H1 (cell line): ENCODE measurements around the gene PNRC1. TPM values are rescaled to one million over a fixed set of nuclear protein-coding genes. Genes with fewer than 3 reads are reported as not detected.
"Not testable (repeated sequence)": the region's sequence is repeated elsewhere in the genome, so short reads cannot be mapped to it uniquely, and the experiment has no call there.

Experiments
- CTCF ChIA-PET: fragments of 300-600 bp; sonication (Branson Sonifier 250); formaldehyde crosslinking; loops from one replicate; lab custom pipeline; 2021; ENCODE audit not compliant: partially characterized antibody; lab: Charles Lee
- POLR2A ChIA-PET: fragments of 300-600 bp; sonication (Branson Sonifier 250); formaldehyde crosslinking; loops from one replicate; lab custom pipeline; 2021; ENCODE audit warnings: inconsistent platforms; ENCODE audit not compliant: partially characterized antibody; lab: Charles Lee
- DNase-seq, 2 experiments: peaks; one replicate each; pipeline versions ENCODE4 v3.0.0 to v3.0.0-alpha.2; 2010 to 2022; ENCODE audit warnings: low spot score in 2 of 2, low read depth in 1 of 2, mixed read lengths in 1 of 2
- FAIRE-seq: peaks from 2 replicates; lab custom pipeline; 2011; peaks lifted over from hg19 to GRCh38; lab: Jason Lieb, UNC
- H2AFZ ChIP-seq: 2 replicates; pipeline ENCODE4 v1.8.1; 2012; ENCODE audit warnings: low read length, inconsistent platforms
- H2AK5ac ChIP-seq: 2 replicates; pipeline ENCODE4 v1.6.1; 2013; ENCODE audit warnings: low read depth, low read length
- H2BK120ac ChIP-seq: replicated peaks from 2 replicates; pipeline ENCODE3; 2013; ENCODE audit warnings: low read depth, low read length, inconsistent platforms
- H2BK12ac ChIP-seq: 2 replicates; pipeline ENCODE4 v1.6.1; 2013; ENCODE audit warnings: low read depth, low read length
- H2BK15ac ChIP-seq: 2 replicates; pipeline ENCODE4 v1.6.1; 2013; ENCODE audit warnings: low read length
- H2BK20ac ChIP-seq: 2 replicates; pipeline ENCODE4 v1.6.1; 2013; ENCODE audit warnings: low read length
- H2BK5ac ChIP-seq: 2 replicates; pipeline ENCODE4 v1.6.1; 2013; ENCODE audit warnings: low read depth, low read length
- H3K14ac ChIP-seq: 2 replicates; pipeline ENCODE4 v1.6.1; 2013; ENCODE audit warnings: inconsistent platforms; ENCODE audit not compliant: insufficient read length
- H3K18ac ChIP-seq: 2 replicates; pipeline ENCODE4 v1.6.1; 2013; ENCODE audit warnings: low read length; ENCODE audit errors: extremely low read depth
- H3K23ac ChIP-seq: 2 replicates; pipeline ENCODE4 v1.6.1; 2013; ENCODE audit warnings: inconsistent platforms; ENCODE audit not compliant: insufficient read length
- H3K23me2 ChIP-seq: 2 replicates; pipeline ENCODE4 v1.6.1; 2013; ENCODE audit warnings: low read depth, low read length
- H3K27ac ChIP-seq: 2 replicates; pipeline ENCODE4 v1.6.1; 2011; ENCODE audit warnings: low read depth, low read length, inconsistent platforms
- H3K27me3 ChIP-seq, 4 experiments: replicated peaks in 1 of 4; 1 replicate in 1 of 4; 2 replicates in 3 of 4; pipeline versions ENCODE4 v1.6.1 to v1.8.1; 2011 to 2013; ENCODE audit warnings: low read length in 3 of 4, mild to moderate bottlenecking in 3 of 4, inconsistent platforms in 2 of 4, mixed read lengths in 2 of 4, moderate library complexity in 1 of 4; ENCODE audit not compliant: control insufficient read depth in 3 of 4, insufficient read depth in 3 of 4; ENCODE audit errors: extremely low read depth in 1 of 4
- H3K36me3 ChIP-seq, 4 experiments: 2 replicates each; pipeline versions ENCODE4 v1.6.1 to v1.8.1; 2011 to 2013; ENCODE audit warnings: mild to moderate bottlenecking in 4 of 4, low read length in 3 of 4, moderate library complexity in 2 of 4, control low read depth in 1 of 4, inconsistent platforms in 1 of 4; ENCODE audit not compliant: insufficient read depth in 4 of 4, control insufficient read depth in 2 of 4
- H3K4ac ChIP-seq: replicated peaks from 2 replicates; pipeline ENCODE3; 2013; ENCODE audit warnings: low read length, low read depth, mixed read lengths, inconsistent platforms; ENCODE audit not compliant: insufficient read length
- H3K4me1 ChIP-seq, 4 experiments: replicated peaks in 1 of 4; 1 replicate in 1 of 4; 2 replicates in 3 of 4; pipeline versions ENCODE4 v1.6.1 to v1.8.1; 2011 to 2013; ENCODE audit warnings: low read length in 3 of 4, inconsistent platforms in 2 of 4, mixed read lengths in 1 of 4; ENCODE audit not compliant: insufficient read depth in 4 of 4, control insufficient read depth in 3 of 4
- H3K4me2 ChIP-seq, 2 experiments: 2 replicates each; pipeline versions ENCODE4 v1.6.1 to v1.8.1; 2011 to 2013; ENCODE audit warnings: low read depth in 2 of 2, low read length in 2 of 2, control low read depth in 1 of 2, inconsistent platforms in 1 of 2, mild to moderate bottlenecking in 1 of 2; ENCODE audit not compliant: insufficient read depth in 1 of 2
- H3K4me3 ChIP-seq, 4 experiments: fragments of 200-600, 300-600 bp in 1 of 4; sonication (generic), shearing (Covaris generic), sonication (Bioruptor Twin) in 1 of 4; 2 replicates each; pipeline versions ENCODE4 v1.5.1 to v1.8.1; 2011 to 2016; ENCODE audit warnings: low read length in 4 of 4, low read depth in 3 of 4, control low read depth in 2 of 4, inconsistent platforms in 2 of 4, mild to moderate bottlenecking in 2 of 4, mixed read lengths in 1 of 4, moderate library complexity in 1 of 4; ENCODE audit not compliant: insufficient read depth in 2 of 4; ENCODE audit errors: extremely low read depth in 1 of 4
- H3K56ac ChIP-seq: replicated peaks from 2 replicates; pipeline ENCODE3; 2013; ENCODE audit warnings: low read depth, mild to moderate bottlenecking, mixed read lengths, low read length, inconsistent platforms; ENCODE audit not compliant: insufficient read length
- H3K79me1 ChIP-seq: 2 replicates; pipeline ENCODE4 v1.6.1; 2013; ENCODE audit warnings: low read depth, low read length, control low read depth
- H3K79me2 ChIP-seq, 2 experiments: 2 replicates each; pipeline versions ENCODE4 v1.6.1 to v1.8.1; 2012 to 2013; ENCODE audit warnings: low read length in 2 of 2, mild to moderate bottlenecking in 2 of 2, inconsistent platforms in 1 of 2; ENCODE audit not compliant: insufficient read depth in 2 of 2, control insufficient read depth in 1 of 2
- H3K9ac ChIP-seq, 4 experiments: replicated peaks in 1 of 4; 1 replicate in 1 of 4; 2 replicates in 3 of 4; pipeline versions ENCODE4 v1.6.1 to v1.8.1; 2011 to 2013; ENCODE audit warnings: low read depth in 3 of 4, low read length in 3 of 4, control low read depth in 2 of 4, mild to moderate bottlenecking in 2 of 4, moderate library complexity in 2 of 4, inconsistent platforms in 1 of 4; ENCODE audit errors: extremely low read depth in 1 of 4
- H3K9me3 ChIP-seq, 2 experiments: 2 replicates each; pipeline versions ENCODE4 v1.6.1 to v1.8.1; 2012 to 2013; ENCODE audit warnings: mild to moderate bottlenecking in 2 of 2, moderate library complexity in 2 of 2, control low read depth in 1 of 2, inconsistent platforms in 1 of 2, low read depth in 1 of 2, low read length in 1 of 2, mixed read lengths in 1 of 2; ENCODE audit not compliant: insufficient read depth in 2 of 2
- H4K20me1 ChIP-seq, 2 experiments: replicated peaks in 1 of 2; 2 replicates each; pipeline versions ENCODE3 to v1.8.1; 2011 to 2013; ENCODE audit warnings: inconsistent platforms in 2 of 2, low read length in 2 of 2, mild to moderate bottlenecking in 1 of 2; ENCODE audit not compliant: insufficient read depth in 2 of 2, control insufficient read depth in 1 of 2
- H4K5ac ChIP-seq: 2 replicates; pipeline ENCODE4 v1.6.1; 2013; ENCODE audit warnings: low read length, low read depth, mixed read lengths, inconsistent platforms; ENCODE audit not compliant: insufficient read length
- H4K8ac ChIP-seq: 2 replicates; pipeline ENCODE4 v1.8.0; 2013; ENCODE audit warnings: mild to moderate bottlenecking, moderate library complexity, low read length, inconsistent platforms; ENCODE audit not compliant: insufficient read depth; ENCODE audit errors: extremely low read depth
- H4K91ac ChIP-seq: replicated peaks from 2 replicates; pipeline ENCODE3; 2013; ENCODE audit warnings: low read length, mixed read lengths, inconsistent platforms; ENCODE audit not compliant: insufficient read length
- WGBS, 2 experiments: shearing (Covaris generic) in 1 of 2; methylation state at CpG; one replicate each; pipeline versions ENCODE4 v1.1.6 to v1.1.7; 2013 to 2015; ENCODE audit warnings: low lambda C conversion rate in 2 of 2, mixed read lengths in 2 of 2, inconsistent platforms in 1 of 2, low coverage in 1 of 2, missing lambda C conversion rate in 1 of 2; ENCODE audit not compliant: insufficient replicate concordance in 2 of 2, insufficient coverage in 1 of 2, insufficient read length in 1 of 2; ENCODE audit errors: extremely low coverage in 1 of 2, missing lambda C conversion rate in 1 of 2; 5-methylcytosine and 5-hydroxymethylcytosine counted together
- polyA plus RNA-seq, 7 experiments: library from polyadenylated mRNA; depleted of rRNA in 3 of 7; stranded (reverse) in 5 of 7; unstranded in 2 of 7; fragments of >200 nt in 5 of 7; fragments of 200-250 nt in 2 of 7; gene quantifications; 1 replicate in 5 of 7; 2 replicates in 1 of 7; 4 replicates in 1 of 7; pipeline versions ENCODE4 v1.2.1 to v1.2.3, GENCODE V29; 2011 to 2013; ENCODE audit warnings: missing spikeins in 2 of 7, mixed read lengths in 2 of 7
- total RNA-seq: library from RNA; stranded (reverse); fragmentation: NEBNext Ultra II Directional; extraction: Animal tissue kit (Norgen Biotek cat#: 25700); gene quantifications from 2 replicates; pipeline ENCODE4 v1.2.1, GENCODE V29; 2021

The PNRC1 gene
- total and polyA plus RNA-seq, 2 of the 8 experiments (the other 6 are each of a cell fraction or from before 2014, with no cell fraction given), result 6.3 to 48.5 TPM

- not testable (repeated sequence) for H2BK5ac ChIP-seq, H2BK15ac ChIP-seq
These were observed 47.7 kb downstream of the PNRC1 start for GRCh38 chr6:89128256-89128671.

More at GRCh38 chr6:89128256-89128671, 47.7 kb downstream of the PNRC1 start:
- DNase-seq, H2BK120ac ChIP-seq, H4K20me1 ChIP-seq, H3K27me3 ChIP-seq, H2AFZ ChIP-seq, H2BK12ac ChIP-seq, H3K18ac ChIP-seq, H3K4me1 ChIP-seq, H2BK20ac ChIP-seq, H2AK5ac ChIP-seq, H3K4ac ChIP-seq, H3K79me2 ChIP-seq, H3K4me2 ChIP-seq, H3K79me1 ChIP-seq, H3K14ac ChIP-seq, H4K8ac ChIP-seq, H4K5ac ChIP-seq, H3K23me2 ChIP-seq, H3K23ac ChIP-seq, H3K36me3 ChIP-seq, H4K91ac ChIP-seq, H3K9me3 ChIP-seq, H3K4me3 ChIP-seq, FAIRE-seq, H3K56ac ChIP-seq, H3K27ac ChIP-seq, H3K9ac ChIP-seq: not testable (repeated sequence)
- 76% methylated on average over 2 of the region's 2 CpGs; no CpG with 5 or more reads in 1 of the 2 experiments for WGBS, 2 experiments
- ChIA-PET CTCF (interaction anchor here (1.0 to 2.1 kb wide), 3 partner anchors 9 to 145 kb away, joined by 3 to 8 read pairs (median 7); no protein-coding TSS in a partner anchor), POLR2A (interaction anchor here (0.7 kb wide), 1 partner anchor 1539 kb away, joined by 3 read pairs; no protein-coding TSS in a partner anchor)
